ENCODE results near the gene HELQ. TPM values are rescaled to one million over a fixed set of nuclear protein-coding genes. Genes with fewer than 3 reads are reported as not detected.
A peak's percentile ranks its signal among the peaks of the same experiment; 100 is the strongest.

HELQ gene
- total and polyA plus RNA-seq, 7 donors = 4.6 to 21.8 (median 11.8) TPM

GRCh38 chr4:83387012-83387411 lies 68.6 kb downstream of the HELQ start:
- no peak for DNase-seq
- Histone ChIP-seq H3K4me1 (peaks cover 0 to 39% (median 19%) of the 10 kb centered on the region in 4 donors), H3K4me3 (no peak overlapping the region), H3K27me3 (no peaks in the 10 kb centered on the region), H3K27ac (peak overlapping the region in 1 of 4 donors; percentile 38), H3K9me3 (no peaks in the 10 kb centered on the region), H3K36me3 (no peaks in the 10 kb centered on the region)
- WGBS, 2 donors = 66 to 84% methylated on average over 3 of the region's 3 CpGs
- intact Hi-C loops (cut with DNase I) = no loop called here
- TF ChIP-seq EP300 (IDR thresholded peaks at IDR 0.05) = no peak
- TF ChIP-seq POLR2AphosphoS5 (IDR thresholded peaks at IDR 0.05) = no peak
- no peak for TF ChIP-seq POLR2A (IDR thresholded peaks at IDR 0.05)
- no peak for TF ChIP-seq CTCF (IDR thresholded peaks at IDR 0.05)

- H3K9me3 ChIP-seq = peaks cover 0 to 9% (median 0%) of the 10 kb centered on the region in 4 donors
- no peak overlapping the region for H3K27ac ChIP-seq
- DNase-seq = no peak
- H3K4me3 ChIP-seq = no peak overlapping the region
- no peaks in the 10 kb centered on the region for H3K36me3 ChIP-seq
- TF ChIP-seq EP300 (IDR thresholded peaks at IDR 0.05) = no peak
- TF ChIP-seq POLR2A (IDR thresholded peaks at IDR 0.05) = no peak
- no peak for TF ChIP-seq CTCF (IDR thresholded peaks at IDR 0.05)
- TF ChIP-seq POLR2AphosphoS5 (IDR thresholded peaks at IDR 0.05) = no peak
- H3K4me1 ChIP-seq = peaks cover 0 to 16% (median 8%) of the 10 kb centered on the region in 4 donors
- H3K27me3 ChIP-seq = no peaks in the 10 kb centered on the region
- WGBS, 2 donors = 88 to 89% methylated on average over 2 of the region's 2 CpGs
- intact Hi-C loops (cut with DNase I) = no loop called here
These were observed 72.8 kb downstream of the HELQ start for GRCh38 chr4:83382850-83383249.

- 39 to 68% methylated on average over 4 of the region's 4 CpGs for WGBS, 2 donors
These were observed 74.5 kb downstream of the HELQ start for GRCh38 chr4:83381173-83381572.

GRCh38 chr4:83378419-83378818 lies 77.2 kb downstream of the HELQ start:
- Histone ChIP-seq H3K27me3 (no peaks in the 10 kb centered on the region), H3K4me3 (no peak overlapping the region), H3K4me1 (no peaks in the 10 kb centered on the region), H3K9me3 (peaks cover 0 to 9% (median 0%) of the 10 kb centered on the region in 4 donors), H3K36me3 (no peaks in the 10 kb centered on the region), H3K27ac (no peak overlapping the region)
- WGBS, 2 donors = 91% methylated on average over 5 of the region's 5 CpGs
- no peak for TF ChIP-seq POLR2AphosphoS5 (IDR thresholded peaks at IDR 0.05)
- no peak for TF ChIP-seq CTCF (IDR thresholded peaks at IDR 0.05)
- TF ChIP-seq EP300 (IDR thresholded peaks at IDR 0.05) = no peak
- no peak for TF ChIP-seq POLR2A (IDR thresholded peaks at IDR 0.05)
- DNase-seq = no peak
- intact Hi-C loops (cut with DNase I) = no loop called here

More at GRCh38 chr4:83381173-83381572, 74.5 kb downstream of the HELQ start:
- Histone ChIP-seq H3K4me3 (no peak overlapping the region), H3K4me1 (no peaks in the 10 kb centered on the region), H3K27me3 (no peaks in the 10 kb centered on the region), H3K9me3 (peaks cover 0 to 9% (median 0%) of the 10 kb centered on the region in 4 donors), H3K27ac (no peak overlapping the region), H3K36me3 (no peaks in the 10 kb centered on the region)
- no peak for DNase-seq
- intact Hi-C loops (cut with DNase I) = no loop called here
- TF ChIP-seq EP300 (IDR thresholded peaks at IDR 0.05) = no peak
- TF ChIP-seq CTCF (IDR thresholded peaks at IDR 0.05) = no peak
- no peak for TF ChIP-seq POLR2A (IDR thresholded peaks at IDR 0.05)
- no peak for TF ChIP-seq POLR2AphosphoS5 (IDR thresholded peaks at IDR 0.05)

GRCh38 chr4:83372931-83373330 lies 82.7 kb downstream of the HELQ start:
- intact Hi-C loops (cut with DNase I) = no loop called here
- no peak for TF ChIP-seq POLR2AphosphoS5 (IDR thresholded peaks at IDR 0.05)
- no peak for TF ChIP-seq CTCF (IDR thresholded peaks at IDR 0.05)
- TF ChIP-seq EP300 (IDR thresholded peaks at IDR 0.05) = no peak
- DNase-seq = no peak
- H3K4me3 ChIP-seq = no peak overlapping the region
- WGBS, 2 donors = 87 to 95% methylated on average over 1 of the region's 1 CpG
- H3K27ac ChIP-seq = no peak overlapping the region
- no peaks in the 10 kb centered on the region for H3K36me3 ChIP-seq
- H3K9me3 ChIP-seq = no peaks in the 10 kb centered on the region
- no peaks in the 10 kb centered on the region for H3K27me3 ChIP-seq
- no peaks in the 10 kb centered on the region for H3K4me1 ChIP-seq
